HTERT RPE-1 (cell line): ENCODE data around the gene ERV3-1.
"Not testable (repeated sequence)": the region's sequence is repeated elsewhere in the genome, so short reads cannot be mapped to it uniquely, and the experiment has no call there.

Source experiments
- in situ Hi-C: fragments of 300-500 bp; cut with MboI; formaldehyde crosslinking; loops from 4 replicates; pipeline ENCODE4 v1.14.3; 2020; ENCODE audit warnings: low sequenced_read_pairs

The ERV3-1 gene

GRCh38 chr7:65001291-65001814, 5.1 kb downstream of the ERV3-1 start:
- in situ Hi-C loops: no loop called here

DNA sequence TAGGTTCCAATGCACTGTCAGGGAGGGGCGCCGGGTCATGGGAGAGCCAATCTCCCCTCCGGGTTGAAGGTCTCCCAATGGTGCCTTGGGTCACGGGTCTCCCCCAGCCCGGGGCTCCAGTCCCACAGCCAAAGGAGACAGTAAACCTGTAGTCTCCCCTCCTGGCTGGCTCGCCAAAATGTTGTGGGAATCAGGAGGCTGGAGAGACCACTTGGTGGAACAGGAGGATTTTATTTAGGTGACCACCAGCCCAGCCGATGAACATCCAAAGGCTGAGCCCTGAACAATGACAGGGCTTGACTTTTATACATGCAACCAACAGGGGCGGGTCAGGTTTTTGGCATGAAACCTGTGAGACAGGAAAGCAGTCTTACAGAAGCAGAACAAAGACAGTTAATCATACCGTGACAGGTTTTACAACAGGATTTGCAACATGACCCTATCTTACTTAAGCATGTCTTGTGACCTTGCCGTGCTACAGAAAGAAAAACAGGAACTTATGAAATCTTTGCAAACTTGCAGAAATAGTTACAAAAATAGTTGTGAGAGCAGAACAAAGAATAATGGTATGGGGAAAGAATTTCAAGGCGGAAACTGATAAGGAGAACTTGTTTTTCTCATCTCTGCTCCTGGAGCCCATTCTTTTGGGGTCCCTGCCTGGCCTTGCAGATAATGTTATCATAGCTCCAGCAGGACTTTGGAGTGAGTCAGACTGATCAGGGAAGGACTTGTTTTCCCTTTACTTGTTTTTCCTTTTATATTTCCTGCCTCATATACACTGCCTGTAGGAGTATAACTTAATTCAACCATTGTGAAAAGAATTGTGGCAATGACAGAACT, 7.1 kb downstream of the ERV3-1 start:
- in situ Hi-C loops: no loop called here

GRCh38 chr7:64998865-64999164, 7.7 kb downstream of the ERV3-1 start:
- in situ Hi-C loops: no loop called here

- in situ Hi-C loops: no loop called here
Observed at GRCh38 chr7:64997927-64998391, 8.5 kb downstream of the ERV3-1 start.

DNA sequence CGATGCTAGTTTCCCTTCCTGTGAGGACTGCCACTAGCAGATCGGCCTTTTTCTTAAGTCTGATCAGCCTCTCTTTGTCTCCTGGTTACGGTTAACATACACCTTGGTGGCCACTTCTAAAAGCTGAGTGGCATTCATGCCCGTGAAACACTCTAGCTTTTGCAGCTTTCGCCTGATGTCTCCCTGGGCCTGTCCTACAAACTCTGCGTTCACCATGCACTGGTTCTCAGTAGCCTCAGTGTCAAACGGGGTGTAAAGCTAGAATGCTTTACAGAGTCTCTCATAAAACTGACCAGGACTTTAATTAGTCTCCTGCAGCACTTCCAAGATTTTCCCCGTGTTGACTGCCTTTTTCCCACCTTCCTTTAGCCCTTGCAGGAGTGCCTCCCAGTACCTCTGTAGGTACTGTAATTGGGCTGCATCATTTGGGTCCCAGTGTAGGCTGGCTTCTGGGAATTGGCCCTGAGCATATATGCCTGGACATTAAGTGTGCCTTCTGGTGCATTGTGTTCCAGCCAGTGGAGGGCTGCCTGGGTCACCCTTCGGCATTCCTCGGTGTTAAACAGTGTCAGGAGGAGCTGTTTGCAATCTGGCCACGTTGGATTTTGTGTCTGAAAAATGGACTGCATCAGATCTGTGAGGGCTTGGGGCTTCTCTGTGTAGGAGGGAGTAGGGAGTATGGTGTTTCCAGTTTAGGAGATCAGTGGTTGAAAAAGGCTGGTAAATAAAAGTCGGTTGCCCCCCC, 9.2 kb downstream of the ERV3-1 start:
- in situ Hi-C loops: no loop called here

GRCh38 chr7:64996305-64996704, 10.2 kb downstream of the ERV3-1 start:
- in situ Hi-C loops: no loop called here

GRCh38 chr7:64993901-64994300, 12.6 kb downstream of the ERV3-1 start:
- in situ Hi-C loops: no loop called here

DNA sequence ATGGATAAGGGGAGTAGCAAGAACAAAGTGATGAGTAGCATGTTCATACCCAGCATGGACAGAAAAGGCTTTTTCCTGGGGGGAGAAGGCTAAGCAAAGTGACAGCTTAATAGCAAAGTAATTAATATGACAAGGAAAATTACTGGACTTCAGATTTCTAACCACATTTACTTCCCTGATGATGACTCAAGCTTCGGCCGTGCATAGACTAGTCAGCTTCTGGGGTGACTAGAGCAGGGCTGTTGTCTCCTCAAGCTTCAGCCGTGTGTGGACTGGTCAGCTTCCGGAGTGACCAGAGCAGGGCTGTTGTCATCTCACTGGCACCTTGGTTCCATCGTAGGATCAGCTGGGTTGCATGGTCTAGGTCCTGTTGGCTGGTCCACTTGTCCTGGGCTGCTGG, 13.5 kb downstream of the ERV3-1 start:
- in situ Hi-C loops: no loop called here

DNA sequence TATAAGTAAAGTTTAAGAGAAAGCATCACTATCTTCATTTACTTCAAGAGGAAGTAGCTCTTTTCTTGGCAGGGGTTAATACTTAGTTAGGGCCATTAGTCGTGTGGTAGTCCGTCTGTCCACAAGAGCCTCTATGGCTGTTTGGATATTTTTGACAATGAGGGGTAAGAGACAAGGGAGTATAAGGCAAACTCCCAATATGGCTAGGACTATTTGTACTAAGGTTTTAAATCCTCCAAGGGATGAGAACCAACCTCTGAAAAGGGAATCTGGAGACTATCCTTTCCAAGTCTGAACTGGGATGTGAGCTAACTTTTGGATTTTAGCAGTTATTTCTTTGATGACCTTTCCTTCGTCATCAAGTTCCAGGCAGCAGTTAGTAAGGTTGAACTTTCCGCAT, 15.6 kb downstream of the ERV3-1 start, which contains the start of gene ZNF117:
Gene ZNF117 (minus strand): TSS at position 101 of the 400 bp plus-strand sequence.
- in situ Hi-C loops: no loop called here

DNA sequence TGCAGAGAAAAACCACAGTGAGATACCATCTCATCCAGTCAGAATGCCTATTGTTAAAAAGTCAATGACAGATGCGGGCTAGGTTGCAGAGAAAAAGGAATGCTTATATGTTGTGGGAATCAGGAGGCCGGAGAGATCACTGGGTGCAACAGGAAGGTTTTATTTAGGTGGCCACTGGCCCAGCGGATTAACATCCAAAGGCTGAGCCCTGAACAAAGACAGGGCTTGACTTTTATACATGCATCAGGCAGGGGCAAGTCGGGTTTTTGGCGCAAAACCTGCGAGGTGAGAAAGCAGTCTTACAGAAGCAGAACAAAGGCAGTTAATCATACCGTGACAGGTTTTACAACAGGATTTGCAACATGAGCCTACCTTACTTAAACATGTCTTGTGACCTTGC, 16.3 kb downstream of the ERV3-1 start:
- in situ Hi-C loops: no loop called here

DNA sequence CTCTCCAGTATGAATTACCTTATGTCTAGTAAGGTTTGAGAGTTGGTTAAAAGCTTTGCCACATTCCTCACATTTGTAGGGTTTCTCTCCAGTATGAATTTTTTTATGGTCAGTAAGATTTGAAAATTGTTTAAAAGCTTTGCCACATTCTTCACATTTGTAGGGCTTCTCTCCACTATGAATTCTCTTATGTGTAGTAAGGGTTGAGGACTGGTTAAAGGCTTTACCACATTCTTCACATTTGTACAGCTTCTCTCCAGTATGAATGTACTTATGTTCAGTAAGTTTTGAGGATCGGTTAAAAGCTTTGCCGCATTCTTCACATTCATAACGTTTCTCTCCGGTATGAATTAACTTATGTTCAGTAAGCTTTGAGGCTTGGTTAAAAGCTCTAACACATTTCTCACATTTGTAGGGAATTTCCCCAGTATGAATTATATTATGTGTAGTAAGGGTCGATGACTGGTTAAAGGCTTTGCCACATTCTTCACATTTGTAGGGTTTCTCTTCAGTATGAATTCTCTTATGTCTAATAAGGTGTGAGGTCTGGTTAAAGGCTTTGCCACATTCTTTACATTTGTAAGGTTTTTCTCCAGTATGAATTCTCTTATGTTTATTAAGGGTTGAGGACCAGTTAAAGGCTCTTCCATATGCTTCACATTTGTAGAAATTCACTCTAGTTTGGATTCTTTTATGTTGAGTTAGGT, 27.8 kb downstream of the ERV3-1 start:
- in situ Hi-C loops: no loop called here

- in situ Hi-C loops: no loop called here
Observed at GRCh38 chr7:64965594-64965993, 40.9 kb downstream of the ERV3-1 start.

- in situ Hi-C loops: no loop called here
Observed at GRCh38 chr7:64959072-64959747, 47.3 kb downstream of the ERV3-1 start.

DNA sequence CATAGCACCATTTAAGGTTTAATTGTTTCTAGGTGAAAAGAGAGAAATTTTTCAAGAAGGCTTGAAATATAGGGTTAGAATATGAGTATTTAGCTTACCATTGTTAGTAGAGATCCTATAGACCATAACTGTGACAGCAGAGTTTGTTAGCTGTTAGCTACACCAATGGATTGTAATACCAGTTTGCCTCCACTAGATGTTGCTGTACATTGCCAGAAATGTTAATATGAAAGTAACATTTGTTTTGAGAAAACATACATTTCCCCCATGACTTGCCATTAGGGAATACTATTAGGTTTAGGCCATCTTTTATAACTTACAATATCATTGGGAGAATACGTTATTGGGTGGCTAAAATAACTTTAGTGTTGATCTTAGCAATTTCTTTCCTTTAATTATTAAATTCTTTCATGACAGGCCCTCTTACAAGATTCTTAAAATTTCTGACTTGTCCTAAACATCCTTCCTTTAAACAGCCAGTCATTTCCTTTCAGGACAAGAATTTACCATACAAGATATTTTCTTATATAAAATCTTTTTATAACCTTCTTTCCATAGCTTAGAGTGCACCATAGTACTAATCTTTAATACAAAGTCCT, 55.1 kb downstream of the ERV3-1 start:
- in situ Hi-C loops: no loop called here

DNA sequence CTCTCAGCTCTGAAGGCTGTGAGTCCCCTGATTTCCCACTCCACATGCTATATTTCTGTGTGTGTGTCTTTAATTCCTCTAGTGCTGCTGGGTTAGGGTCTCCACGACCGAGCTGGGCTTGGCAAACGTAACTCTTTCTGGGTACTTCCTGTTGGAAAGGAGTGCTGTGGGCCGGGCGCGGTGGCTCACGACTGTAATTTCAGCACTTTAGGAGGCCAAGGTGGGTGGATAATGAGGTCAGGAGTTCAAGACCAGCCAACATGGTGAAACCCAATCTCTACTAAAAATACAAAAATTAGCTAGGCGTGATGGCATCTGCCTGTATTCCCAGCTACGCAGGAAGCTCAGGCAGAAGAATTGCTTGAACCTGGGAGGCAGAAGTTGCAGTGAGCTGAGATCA, 55.8 kb downstream of the ERV3-1 start:
- in situ Hi-C loops: not testable (repeated sequence)

GRCh38 chr7:64948774-64949173, 57.7 kb downstream of the ERV3-1 start:
- in situ Hi-C loops: not testable (repeated sequence)

- in situ Hi-C loops: no loop called here
Observed at GRCh38 chr7:64947252-64948000, 59.1 kb downstream of the ERV3-1 start.

DNA sequence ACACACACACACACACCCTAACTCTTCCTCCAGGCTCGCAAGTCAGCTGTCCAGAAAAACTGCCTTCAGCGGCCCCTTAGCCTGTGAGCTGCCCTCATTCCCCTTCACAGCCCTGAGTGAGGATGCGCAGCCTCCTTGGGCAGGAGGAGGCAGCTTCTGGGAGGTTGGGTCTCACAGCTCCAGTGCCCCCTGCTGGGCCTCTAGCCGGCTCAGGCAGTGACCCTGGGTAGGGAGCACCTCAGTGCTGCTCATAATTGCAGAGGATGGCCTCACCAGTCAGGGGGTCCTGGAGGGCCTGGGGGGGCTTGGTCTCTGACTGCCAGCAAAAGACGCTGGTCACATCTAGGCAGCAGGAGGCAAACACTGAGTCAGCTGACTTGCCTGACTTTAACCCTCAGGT, 59.7 kb downstream of the ERV3-1 start:
- in situ Hi-C loops: no loop called here

DNA sequence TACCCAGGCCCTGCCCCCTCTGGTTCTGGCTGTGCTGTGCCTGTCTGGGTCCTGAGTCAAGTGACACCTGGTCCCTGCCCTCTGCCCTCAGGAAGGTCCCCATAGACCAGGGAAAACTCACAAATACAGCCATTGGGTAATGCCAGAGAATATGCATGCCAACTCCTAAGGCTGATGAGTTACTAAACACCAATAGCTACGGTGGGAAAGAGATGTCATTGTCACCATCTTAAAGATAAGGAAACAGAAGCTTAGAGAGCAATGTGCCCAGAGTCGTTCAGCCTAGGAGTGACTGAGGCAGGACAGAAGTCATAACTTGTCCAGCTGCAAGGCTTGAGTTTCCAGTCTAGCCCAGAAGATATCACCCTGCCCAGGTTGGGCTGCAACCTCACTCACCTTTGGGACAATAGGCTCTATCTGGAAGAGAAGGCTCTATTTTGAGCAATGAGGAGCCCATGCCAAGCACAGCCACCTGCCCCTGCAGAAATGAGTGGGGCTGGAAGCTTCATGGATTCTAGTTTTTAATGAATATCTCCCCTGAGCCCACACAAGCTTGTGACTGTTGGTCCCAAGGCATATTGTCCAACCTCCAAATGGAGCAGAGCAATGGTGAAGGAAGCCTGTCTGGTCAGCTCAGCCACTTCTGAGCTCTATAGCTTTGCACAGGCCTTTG, 60.8 kb downstream of the ERV3-1 start:
- in situ Hi-C loops: no loop called here
